ENCODE measurements around the gene JPH4.

- no peak for TF ChIP-seq CTCF (conservative IDR thresholded peaks at IDR 0.05)
- no peak for TF ChIP-seq ZFX (IDR thresholded peaks at IDR 0.05)
Measured at GRCh38 chr14:23542261-23542660, 36.3 kb downstream of the JPH4 start.
